NCI-H1436 (cell line): ENCODE data around the gene UBE2O.

Experiments
- DNase-seq: peaks from one replicate; lab custom pipeline; 2025; lab: John Stamatoyannopoulos, UW

The UBE2O gene

DNA sequence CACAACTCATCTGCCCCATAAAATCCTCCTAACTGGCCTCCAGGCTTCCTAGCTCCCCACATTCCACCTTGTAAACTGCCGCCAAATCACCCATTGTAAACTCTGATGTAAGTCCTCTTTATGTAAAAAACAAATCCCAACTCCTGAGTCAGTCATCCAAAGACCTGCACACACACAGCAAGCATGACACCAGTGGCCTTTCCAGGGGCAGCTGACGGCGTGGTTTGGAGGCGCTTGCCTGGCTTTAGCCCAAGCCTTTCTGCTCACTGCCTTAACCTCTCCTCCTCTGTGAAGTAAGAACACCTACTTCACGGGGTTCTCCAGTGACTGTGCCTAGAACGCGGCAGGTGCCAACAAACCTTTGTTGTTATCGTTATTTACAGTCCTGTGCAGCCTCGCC lies 14.0 kb downstream of the UBE2O start:
- DNase-seq: no peak

DNA sequence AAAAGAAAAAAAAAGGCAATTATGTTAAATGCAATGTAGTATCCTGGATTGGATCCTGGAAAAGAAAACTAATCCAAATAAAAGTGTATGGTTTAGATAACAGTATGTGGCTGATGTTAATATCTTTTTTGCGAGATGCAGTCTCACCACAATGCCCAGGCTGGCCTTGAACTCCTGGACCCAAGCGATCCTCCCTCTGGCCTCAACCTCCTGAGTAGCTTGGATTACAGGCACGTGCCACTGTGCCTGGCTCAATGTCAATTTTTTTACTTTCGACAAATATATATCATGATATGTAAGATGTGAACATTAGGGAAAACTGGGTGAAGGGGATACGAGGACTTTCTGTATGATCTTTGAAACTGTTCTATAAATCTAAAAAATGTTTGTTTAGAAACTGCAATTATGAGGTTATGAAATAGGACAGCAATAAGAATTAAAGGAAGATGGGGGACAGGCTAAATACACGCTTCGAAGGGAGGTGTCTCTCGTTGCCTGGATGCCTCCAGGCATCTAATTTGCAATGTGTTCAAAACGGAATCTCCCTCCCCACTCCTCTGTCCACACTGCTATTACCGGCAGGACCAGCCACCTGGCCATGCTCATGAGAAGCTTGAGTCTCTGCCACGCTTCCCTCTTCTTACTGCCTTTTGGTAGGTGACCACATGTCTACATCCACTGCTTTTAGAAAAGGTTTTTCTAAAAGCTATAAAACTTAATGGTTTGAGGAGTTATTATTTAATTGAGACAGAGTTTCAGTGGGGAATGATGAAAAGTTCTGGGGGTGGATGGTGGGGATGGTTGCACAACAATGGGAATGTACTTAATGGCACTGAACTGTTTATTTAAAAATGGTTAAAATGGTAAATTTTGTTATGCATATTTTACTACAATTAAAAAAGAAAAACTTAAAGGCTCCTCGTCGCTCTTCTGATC lies 15.2 kb downstream of the UBE2O start:
- DNase-seq: no peak

DNA sequence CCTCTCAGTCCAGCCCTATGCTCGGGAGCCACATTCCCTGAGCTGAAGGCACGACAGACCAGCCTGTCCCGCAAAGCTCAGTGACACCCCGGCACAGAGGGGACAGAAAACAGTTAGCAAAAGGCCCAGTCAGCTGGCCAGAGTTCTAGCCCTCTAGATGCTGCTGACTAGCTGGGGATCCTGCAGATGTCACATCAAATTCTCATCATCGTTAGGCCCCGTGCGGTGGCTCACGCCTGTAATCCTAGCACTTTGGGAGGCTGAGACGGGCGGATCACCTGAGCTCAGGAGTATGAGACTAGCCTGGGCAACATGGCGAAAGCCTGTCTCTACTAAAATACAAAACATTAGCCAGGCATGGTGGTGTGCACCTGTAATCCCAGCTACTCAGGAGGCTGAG lies 17.2 kb downstream of the UBE2O start:
- no peak for DNase-seq

DNA sequence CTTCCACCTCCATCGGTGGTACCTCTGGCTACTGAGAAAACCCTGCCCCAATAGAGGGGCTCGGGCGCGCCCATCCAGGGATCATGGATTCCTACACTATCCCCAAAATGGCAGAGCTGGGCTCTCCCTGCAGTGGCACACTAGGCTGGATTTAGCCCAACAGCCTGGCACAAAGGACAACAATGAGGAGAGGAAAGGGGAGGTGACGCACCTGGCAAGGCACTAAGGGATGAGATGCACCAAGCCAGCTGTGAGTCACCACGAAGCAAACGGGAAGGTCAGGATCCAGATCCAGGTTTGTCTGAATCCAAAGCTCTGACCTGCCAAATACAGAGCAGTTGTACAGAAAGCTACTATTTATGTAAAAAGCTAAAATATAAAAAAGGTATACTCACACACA lies 18.1 kb downstream of the UBE2O start:
- DNase-seq: no peak

DNA sequence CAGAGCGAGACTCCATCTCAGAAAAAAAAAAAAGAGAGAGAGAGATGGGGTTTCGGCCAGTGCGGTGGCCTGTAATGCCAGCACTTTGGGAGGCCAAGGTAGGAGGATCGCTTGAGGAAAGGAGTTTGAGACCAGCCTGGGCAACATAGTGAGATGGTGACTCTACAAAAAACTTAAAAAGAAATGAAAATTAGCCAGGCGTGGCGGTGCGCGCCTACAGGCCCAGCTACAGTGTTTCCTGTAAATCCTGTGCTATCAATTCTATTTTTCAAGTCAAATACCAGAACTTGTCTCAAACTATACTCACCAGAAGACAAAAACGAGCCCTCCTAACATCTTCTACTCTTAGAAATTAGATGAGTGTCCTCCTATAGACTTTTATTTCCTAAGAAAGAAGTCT lies 19.3 kb downstream of the UBE2O start:
- no peak for DNase-seq

DNA sequence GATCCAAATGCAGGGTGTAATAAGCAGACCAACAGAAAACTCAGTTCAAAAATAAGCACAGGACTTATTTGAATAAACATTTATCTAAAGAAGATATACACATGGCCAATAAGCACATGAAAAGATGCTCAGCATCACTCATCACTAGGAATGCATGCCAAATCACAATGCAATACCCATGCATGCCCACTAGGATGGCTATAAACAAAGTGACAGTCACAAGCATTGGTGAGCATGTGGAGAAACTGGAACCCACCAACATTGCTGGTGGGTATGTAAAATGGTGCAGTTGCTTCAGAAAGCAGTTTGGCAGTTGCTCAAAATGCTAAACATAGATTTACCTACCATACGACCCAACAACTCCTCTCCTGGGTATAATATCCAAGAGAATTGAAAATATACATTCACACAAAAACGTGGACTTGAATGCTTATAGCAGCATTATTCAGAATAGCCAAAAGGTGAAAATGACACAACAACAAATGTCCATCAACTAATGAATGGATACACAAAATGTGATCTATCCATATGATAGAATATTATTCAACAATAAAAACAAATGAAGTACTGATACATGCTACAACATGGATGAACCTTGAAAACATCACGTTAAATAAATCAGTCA lies 20.1 kb downstream of the UBE2O start:
- DNase-seq: no peak

DNA sequence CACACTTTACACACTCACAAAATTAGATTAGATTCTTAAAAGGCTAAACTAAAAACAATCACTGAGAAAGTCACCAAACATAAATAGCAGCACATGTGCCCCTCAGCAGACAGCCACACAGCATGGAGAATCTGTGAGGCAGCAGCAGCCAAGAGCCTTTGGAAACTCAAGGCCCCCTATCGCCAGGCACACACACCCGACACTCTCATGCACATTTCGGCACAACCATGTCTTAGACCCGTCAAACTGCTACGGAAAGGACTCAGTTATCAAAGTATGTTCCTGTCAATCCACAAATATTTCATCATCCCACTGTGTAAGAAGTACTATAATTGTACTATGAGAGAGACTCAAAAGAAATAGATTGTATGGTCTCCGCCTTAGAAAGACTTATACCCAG lies 20.9 kb downstream of the UBE2O start:
- DNase-seq: no peak

DNA sequence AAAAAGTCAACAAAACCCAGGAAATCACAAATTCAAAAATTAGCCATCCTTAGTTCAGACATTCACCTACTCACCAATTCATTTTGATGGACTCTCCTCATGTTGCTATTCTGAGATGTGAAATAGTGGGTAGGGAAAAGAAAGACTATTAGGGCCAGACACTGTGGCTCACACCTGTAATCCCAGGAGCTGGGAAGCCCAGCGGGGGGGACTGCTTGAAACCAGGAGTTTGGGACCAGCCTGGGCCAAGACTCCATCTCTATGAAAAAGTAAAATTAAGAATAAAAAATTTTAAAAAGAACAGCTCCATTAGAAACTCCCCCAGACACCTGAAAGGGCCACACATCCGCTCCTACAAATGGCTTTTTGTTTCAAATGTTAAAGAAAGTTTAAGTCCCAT lies 21.4 kb downstream of the UBE2O start:
- no peak for DNase-seq

DNA sequence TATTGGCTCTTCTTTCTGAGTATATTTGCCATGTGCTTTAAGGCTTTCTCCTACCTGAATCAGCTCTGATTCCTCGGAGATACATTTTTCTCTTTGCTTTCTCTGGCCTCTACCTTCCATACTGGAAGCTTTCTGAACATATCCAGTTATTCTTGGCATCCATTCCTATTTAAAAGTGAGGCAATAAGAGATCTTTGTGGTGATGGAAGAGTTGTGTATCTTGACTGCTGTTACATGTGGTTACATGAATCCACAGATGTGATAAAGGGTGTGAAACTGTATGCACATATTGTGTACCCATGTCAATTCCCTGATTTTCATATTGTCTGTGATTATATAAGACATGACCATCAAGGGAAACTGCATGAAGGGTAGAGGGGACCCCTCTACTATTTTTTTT lies 24.4 kb downstream of the UBE2O start:
- DNase-seq: no peak

DNA sequence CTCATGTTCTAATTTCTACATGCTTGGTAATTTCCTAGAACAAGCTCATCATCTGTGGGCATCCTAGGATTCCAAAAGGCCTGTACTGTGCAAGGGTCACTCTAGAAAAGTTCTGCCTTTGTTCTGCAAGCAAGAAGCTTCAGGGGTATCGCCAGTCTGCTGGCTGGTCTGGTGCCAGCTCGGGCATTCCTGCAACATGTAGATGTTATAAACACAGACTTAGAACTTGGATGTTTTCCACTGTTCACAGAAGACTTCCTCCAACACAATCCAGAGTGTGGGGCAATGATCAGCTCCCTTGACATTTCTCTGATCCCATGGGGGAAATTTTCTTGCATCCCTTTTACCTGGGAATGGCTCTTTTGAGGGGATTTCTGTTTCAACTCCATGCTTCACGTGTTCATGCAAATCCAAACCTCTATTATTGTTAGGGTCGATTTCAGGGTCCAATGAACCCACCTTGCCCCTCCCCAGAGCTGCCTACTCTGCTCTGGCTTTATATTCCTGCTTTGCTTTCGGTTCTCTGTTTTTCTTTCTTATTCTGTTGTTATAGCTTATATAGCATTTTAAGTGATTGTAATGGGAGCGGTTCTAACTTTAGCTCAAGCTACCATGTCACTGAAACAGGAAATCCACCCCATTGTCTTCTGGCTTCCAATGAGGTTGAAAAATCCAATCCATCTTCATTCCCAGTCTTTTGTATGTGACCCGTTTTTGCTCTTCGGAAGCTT lies 25.3 kb downstream of the UBE2O start:
- DNase-seq: no peak

DNA sequence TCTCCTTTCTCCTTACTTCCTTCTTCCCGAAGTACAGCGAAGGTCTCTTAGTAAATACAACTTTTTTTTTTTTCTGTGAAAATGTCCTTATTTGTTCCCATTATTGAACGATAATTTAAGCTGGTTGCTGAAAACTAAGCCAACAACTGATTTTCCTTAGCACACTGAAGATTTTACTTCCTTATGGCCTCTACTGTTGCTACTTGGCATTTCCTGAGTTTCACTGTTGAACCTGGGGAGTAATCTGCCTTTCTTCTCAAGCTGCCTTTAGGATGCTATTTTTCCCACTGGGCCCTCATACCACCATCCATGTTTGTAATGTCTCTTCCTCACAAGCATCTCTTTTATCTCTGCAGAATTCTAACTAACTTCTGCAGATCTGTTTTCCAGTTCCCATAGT lies 26.1 kb downstream of the UBE2O start:
- no peak for DNase-seq

DNA sequence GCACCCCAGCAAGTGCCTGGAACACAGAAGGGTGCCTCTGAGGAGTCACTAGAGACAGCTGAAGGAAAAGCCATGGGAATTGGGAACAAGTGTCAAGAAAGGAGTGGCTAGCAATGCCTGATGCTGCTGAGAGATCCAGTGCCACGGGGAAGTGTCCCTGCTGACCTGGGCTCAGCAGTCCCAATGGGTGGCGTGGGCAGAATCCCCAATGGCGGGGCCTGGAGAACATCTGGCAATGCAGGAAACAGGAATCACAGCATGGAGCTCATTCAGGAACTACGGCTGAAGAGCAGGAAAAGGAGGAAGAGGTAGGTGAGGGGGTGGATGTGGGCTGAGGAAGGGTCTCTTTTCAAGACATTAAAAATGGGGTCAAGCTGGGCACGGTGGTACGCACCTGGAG lies 30.1 kb downstream of the UBE2O start:
- DNase-seq: no peak

DNA sequence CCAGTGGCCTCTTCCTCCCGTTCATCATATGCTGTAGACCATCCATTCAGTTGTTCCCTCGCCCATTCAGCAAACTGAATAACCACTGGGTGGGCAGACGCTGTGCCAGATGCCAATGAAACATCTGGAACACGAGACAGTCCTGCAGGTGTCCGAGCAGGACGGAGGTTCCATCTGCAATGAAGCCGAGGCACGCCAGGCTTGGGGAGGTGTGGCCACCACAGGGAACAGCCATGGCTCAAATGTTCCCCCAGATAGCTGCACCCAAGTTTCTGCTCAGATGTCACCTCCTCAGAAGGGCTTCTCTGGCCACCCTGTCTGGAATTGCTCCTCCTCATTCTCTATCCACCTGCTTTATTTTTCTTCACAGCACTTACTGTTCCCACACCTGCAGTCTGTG lies 30.5 kb downstream of the UBE2O start:
- no peak for DNase-seq

DNA sequence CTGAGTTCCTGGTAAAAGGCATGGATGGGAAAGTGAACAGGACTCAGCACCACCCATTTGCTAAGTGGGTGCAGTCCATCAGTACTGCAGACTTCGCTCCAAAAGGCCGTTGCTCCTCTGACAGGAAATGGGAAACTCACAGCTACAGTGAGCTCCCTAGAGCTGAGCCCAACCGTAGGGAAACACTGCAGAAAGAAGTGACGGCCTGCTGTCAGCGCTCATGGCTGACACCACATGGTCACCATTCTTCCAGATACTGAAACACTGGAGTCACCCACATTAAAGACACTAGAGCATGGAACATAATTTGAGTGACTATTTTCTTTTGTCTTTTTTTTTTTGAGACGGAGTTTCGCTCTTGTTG lies 31.9 kb downstream of the UBE2O start:
- DNase-seq: no peak

DNA sequence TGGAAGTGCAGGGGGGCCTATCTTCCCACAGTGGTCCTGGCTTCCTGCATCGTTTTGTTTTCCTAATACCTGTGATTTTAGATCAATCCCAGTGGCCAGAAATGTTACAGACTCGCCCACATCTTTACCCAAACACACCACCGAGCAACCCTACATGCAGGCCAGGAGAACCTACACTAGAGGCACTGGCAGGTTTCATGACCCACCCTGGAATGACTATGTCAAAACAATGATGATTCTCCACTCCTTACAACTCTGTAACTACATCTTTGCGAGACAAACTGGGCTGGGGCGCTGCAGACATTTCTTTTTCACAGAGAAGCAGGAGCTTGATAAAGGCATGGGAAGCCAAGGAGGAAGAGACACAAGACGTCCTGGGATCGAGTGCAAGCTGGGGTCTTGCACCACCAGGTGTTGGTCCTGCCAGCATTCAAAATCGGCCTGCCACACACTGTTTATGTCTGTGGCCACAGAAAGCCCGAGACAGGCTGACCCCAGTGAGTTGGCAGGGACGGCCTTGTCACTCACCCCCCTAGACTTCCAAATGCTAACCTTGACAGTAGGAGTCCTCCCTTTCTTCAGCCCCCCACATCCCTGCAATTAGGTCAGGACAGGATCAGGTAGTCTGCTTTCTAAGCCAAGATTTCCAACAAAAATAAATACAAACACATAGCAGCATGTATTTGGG lies 32.5 kb downstream of the UBE2O start:
- DNase-seq: no peak

DNA sequence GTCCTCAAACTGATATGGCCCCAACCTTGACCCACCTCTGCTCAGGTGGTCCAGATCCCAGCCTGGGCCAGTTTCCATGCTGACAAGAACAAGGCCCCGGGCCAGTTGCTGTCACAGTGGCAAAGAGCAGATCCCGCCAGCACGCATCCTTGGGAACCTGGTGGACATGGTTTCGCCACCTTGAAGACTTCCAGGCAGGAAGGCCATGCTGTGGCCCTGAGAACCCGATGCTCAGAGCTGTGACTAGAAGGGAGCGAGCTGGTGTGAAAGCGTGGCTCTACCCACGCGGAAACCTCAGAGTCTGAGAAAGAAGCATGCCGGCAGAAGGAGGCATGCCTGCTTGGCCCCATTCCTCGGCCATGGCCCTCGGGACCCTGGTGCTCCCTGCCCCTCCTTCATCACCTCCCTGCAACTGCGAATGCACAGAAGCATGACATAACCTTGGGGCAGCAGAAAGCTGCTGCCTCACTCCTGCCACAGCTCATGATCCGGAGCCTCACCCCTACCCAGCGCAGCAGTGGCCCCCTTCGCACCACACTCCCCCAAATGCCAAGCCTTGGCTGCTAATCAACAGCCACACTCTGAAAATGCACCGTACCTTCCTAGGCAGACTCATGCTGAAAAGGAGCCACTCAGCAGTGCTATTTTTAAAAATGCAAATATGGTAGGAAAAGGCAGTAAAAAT lies 33.2 kb downstream of the UBE2O start:
- no peak for DNase-seq

DNA sequence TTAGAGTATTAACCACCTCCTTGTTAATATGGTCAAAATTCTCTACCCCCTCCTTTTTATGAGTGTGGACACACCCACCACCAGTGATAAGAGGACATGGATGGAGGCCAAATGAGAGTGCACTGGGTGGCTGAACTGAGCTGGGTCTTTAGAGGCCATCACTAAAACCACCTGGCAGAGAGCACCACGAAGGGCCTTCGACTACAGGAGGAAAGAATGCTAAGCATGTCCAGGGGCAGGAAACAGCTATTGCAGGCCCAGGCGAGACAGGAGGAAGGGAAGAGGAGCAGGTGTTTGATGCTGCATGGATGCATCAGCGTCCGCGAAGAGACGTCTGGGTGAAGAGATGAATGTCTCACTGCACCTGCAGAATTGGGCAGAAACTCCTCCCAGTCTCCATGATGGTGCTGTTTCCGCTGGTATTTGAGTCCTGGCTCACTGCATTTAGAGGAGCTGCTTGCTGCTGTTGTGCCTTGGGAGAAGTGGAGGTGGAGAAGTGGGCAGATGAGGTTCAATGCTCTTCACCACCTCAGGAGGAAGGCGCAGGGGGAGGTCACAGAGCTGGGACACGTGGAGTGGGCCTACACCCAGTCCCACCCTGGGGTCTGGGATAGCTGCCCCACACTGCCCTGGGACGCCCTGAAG lies 35.3 kb downstream of the UBE2O start:
- DNase-seq: no peak

DNA sequence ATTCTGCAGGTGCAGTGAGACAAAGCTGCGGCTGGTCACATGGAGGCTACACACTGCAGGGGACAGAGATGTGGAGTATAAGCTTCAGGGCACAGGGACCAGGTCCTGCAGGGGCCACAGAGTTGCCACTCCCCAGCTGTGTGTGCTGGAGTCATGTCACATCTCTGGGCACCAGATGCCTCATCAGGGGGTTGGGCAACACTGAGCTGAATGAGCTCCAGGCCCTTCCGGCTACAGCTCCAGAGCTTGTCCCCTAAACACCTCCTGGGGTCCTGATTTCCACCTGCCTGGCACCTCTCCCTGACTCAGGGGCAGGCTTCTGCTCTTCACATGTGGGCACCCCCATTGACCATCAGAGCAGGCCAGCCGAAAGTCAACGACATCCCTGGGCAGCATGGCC lies 36.1 kb downstream of the UBE2O start:
- no peak for DNase-seq

DNA sequence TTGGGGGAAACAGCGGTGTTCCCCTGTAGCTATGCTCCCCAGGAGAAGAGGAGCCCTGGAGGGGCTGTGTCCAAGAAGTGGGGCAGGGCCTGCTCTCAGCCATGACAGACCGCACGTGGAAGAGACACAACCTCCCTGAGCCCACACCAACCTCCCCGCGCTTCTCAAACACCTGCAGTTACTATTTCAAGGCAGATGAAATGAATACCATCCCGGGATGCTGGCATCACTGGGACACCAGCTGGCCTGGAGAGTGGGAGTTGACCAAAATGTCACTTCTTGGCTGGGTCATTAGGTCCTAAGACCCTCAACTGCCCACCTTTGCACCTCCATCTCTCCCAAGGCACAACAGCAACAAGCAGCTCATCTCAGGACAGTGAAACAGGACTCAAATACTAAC lies 36.5 kb downstream of the UBE2O start:
- DNase-seq: no peak

DNA sequence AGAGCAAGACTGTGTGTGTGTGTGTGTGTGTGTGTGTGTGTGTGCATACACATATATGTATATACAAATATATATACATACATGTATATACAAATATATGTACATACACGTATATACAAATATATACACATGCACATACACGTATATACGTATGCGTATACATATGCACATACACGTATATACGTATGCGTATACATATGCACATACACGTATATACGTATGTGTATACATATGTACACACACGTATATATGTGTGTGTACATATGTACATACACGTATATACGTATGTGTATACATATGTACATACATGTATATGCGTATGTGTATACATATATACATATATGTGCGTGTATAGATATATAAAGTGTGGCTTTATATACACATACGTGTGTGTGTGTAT lies 37.2 kb downstream of the UBE2O start:
- DNase-seq: no peak
